Measurements from ENCODE around the gene FRMPD4.
"Not testable (repeated sequence)": the region's sequence is repeated elsewhere in the genome, so short reads cannot be mapped to it uniquely, and the experiment has no call there.

The FRMPD4 gene

GRCh38 chrX:12138361-12139313, at the start of gene FRMPD4:
Gene FRMPD4 (plus strand): TSS chrX:12138473. CDS start chrX:12138972, 499 bp downstream.
- DNase-seq (ENCODE audit: low read depth in 2 of 2), result no peak

- DNase-seq (ENCODE audit: low read depth in 2 of 2), result no peak
Observed at GRCh38 chrX:12089740-12090139, 48.5 kb upstream of the FRMPD4 start.

GRCh38 chrX:12113321-12113720, 25.0 kb upstream of the FRMPD4 start:
- no peak for DNase-seq (ENCODE audit: low read depth in 2 of 2)

DNA sequence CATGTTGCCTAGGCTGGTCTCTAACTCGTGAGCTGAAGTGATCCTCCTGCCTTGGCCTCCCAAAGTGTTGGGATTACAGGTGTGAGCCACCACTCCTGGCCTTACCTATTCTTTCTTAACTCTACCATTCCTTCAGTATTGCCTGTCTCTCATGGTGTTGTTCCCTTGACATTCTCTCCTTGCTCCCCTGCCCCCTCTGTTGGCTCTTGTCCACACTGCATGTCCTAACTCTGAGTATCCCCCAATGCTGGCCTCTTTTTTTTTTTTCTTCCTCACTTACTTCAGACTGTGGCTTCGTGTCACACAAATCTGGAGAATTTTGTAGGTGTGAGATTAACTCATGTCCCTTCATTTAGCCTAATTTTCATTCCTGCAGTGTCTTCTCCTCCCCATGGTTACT, 22.9 kb upstream of the FRMPD4 start:
- DNase-seq (ENCODE audit: low read depth in 2 of 2), result no peak

GRCh38 chrX:12118134-12118533, 20.1 kb upstream of the FRMPD4 start:
- DNase-seq (ENCODE audit: low read depth in 2 of 2), result no peak

DNA sequence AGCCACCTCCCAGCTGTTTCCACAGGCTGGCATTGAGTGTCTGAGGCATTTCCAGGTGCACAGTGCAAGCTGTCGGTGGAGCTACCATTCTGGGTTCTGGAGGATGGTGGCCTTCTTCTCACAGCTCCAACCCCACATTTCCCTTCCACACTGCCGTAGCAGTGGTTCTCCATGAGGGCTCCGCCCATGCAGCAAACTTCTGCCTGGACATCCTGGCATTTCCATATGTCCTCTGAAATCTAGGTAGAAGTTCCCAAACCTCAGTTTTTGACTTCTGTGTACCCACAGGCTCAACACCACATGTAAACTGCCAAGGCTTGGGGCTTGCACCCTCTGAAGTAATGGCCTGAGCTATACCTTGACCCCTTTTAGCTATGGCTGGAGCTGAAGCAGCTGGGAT, 10.3 kb upstream of the FRMPD4 start:
- DNase-seq (ENCODE audit: low read depth in 2 of 2), result no peak

GRCh38 chrX:12137951-12138360, 317 bp upstream of the FRMPD4 start:
- no peak for DNase-seq (ENCODE audit: low read depth in 2 of 2)

- no peak for DNase-seq (ENCODE audit: low read depth in 2 of 2)
Observed at GRCh38 chrX:12139934-12140611, 1.8 kb downstream of the FRMPD4 start.

DNA sequence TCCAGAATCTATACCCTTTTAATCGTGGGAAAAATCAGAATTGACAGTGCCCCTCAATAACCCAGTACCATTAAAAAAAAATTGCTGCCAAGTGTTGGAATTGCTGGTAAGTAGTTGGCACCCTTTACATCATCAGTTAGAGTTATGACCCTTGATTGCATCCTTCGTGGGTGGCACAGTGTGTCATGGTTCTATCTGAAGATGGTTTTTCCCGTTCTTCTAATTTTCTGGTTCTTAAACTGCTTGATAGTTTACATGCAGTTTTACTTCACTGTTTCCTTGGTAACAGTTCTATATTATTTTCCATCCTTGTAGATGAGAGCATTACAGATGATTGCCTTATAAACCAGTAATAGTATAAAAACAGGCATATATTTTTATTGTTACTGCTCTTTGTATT, 3.2 kb downstream of the FRMPD4 start:
- DNase-seq (ENCODE audit: low read depth in 2 of 2), result no peak

GRCh38 chrX:12142661-12143060, 4.4 kb downstream of the FRMPD4 start:
- DNase-seq (ENCODE audit: low read depth in 2 of 2), result no peak

DNA sequence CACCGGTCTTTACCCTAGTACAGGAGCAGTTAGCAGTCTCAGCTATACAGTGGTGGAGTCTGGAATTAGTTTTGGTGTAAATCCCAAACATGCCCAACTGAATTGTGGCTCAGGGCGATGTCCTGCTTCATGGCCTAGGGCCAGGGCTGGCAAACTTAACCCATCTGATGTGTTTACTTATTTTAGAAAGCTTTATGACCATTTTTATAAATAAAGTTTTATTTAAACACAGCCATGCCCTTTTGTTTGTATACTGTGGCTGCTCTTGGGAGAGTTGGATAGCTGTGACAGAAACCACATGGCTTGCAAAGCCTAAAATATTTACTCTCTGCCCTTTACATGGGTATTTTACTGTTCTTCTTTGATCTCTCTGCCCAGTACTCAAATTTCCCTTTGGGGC, 7.1 kb downstream of the FRMPD4 start:
- no peak for DNase-seq (ENCODE audit: low read depth in 2 of 2)

DNA sequence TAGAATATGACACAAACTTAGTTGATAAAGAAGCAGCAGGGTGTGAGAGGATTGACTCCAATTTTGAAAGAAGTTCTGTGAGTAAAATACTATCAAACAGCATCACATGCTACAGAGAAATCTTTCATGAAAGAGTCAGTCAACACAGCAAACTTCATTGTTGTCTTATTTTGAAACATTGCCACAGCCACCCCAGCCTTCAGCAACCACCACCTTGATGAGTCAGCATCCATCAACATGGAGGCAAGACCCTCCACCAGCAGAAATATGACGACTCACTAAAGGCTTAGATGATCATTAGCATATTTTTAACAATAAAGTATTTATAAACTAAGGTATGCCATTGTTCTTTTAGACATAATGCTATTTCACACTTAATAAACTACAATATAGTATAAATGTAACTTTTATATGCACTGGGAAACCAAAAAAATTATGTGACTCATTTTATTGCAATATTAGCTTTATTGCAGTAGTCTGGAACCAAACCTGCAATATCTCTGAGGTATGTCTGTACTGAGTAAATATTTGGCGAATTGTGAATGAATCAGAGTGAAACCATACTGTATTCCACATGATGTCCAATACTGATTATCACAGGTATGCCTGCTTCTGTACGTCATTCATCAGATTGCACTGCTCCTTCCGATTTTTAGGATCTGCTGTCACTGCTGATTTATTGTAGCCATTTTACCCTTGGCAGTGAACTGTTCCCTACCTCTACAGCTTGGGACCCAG, 11.6 kb downstream of the FRMPD4 start:
- no peak for DNase-seq (ENCODE audit: low read depth in 2 of 2)

DNA sequence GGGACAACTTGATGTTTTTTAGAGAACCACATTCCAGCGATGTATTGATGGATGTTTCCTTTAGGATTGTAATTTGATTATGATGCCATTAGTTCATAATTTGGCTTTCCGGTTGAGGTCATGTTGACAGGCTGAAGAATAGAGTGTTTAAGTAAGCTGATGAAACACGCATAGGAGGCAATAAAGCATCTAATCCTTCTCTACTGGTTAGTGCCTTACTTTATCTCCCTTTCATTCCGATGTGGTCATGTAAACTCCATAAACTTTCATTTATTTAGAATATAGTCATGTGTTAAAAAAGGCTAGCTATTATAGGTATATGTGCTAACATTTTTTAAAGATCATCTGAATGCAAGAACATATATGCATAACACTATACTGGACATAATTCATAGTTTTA, 15.0 kb downstream of the FRMPD4 start:
- no peak for DNase-seq (ENCODE audit: low read depth in 2 of 2)

- no peak for DNase-seq (ENCODE audit: low read depth in 2 of 2)
Observed at GRCh38 chrX:12153741-12154140, 15.5 kb downstream of the FRMPD4 start.

- DNase-seq (ENCODE audit: low read depth in 2 of 2), result no peak
Observed at GRCh38 chrX:12159799-12160198, 21.5 kb downstream of the FRMPD4 start.

DNA sequence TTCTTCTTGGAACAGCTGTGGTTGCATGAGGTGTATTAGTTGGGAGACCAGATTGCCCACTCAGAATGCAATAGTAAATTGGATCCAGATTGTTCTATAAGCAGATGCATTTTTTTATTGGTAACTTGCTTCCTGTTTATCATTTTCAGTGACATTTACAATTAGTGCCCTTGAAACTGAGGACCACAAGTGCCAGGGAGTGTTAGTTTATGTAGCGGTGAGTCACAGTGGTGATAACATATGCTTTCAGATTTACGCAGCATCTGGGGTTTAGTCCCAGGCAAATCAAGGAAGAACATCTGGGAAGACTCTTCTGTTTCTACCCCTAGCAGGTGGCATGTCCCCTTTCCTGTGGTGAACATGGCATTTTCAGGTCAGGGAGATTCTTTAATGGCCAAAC, 24.1 kb downstream of the FRMPD4 start:
- DNase-seq (ENCODE audit: low read depth in 2 of 2), result no peak

GRCh38 chrX:12164180-12164579, 25.9 kb downstream of the FRMPD4 start:
- not testable (repeated sequence) for DNase-seq (ENCODE audit: low read depth in 2 of 2)

GRCh38 chrX:12170755-12171154, 32.5 kb downstream of the FRMPD4 start:
- no peak for DNase-seq (ENCODE audit: low read depth in 2 of 2)

DNA sequence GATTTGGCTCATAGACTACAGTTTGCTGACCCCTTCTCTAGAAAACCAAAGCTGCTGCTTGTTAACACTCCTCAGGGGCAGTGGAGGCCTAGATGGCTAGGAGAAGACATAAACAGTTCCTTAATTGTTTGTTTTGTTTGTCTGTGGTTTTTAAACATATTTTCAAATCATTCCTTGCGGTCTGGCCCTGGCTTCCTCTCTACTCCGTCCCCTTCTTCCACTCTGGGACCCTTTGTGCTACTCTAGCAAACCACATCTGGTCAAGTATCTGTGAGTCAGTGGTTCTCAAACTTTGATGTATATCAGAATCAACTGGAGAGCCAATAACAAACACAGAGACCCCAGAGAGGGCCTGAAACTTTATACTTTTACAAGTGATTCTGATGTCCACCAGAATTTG, 36.1 kb downstream of the FRMPD4 start:
- DNase-seq (ENCODE audit: low read depth in 2 of 2), result no peak

GRCh38 chrX:12197030-12197429, 58.8 kb downstream of the FRMPD4 start:
- no peak for DNase-seq (ENCODE audit: low read depth in 2 of 2)

- DNase-seq (ENCODE audit: low read depth in 2 of 2), result no peak
Observed at GRCh38 chrX:12206413-12206812, 68.1 kb downstream of the FRMPD4 start.

DNA sequence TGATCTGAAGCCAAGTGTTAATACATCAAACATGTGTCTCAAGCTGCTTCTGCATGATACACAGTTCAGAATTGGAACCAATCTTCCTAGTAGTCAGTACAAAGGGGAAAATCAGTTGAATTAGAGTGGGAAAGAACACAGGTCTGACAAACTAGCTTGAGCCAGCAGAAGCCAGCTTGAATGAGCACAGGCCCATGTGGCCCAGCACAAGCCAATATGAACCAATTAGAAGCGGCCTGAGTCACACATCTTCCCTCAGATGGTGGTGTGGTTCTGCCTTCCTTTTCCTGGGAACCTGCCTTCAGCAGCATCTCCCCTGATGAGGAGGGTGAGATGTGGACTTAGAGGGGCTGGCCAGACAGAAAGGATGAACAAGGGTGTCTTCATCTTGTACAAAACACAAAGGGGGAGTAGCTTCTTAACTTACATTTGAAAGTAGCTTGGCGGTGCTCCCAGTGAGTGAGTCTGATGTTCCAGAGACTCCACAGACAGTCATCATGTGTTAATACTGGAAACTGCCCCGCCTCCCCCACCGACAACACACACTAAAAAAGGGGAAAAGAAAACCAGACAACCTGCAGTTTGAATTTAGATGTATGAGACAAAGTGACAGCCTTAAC, 72.0 kb downstream of the FRMPD4 start:
- DNase-seq (ENCODE audit: low read depth in 2 of 2), result no peak
